ENCODE measurements around the gene ESYT3.

The ESYT3 gene, protein sequence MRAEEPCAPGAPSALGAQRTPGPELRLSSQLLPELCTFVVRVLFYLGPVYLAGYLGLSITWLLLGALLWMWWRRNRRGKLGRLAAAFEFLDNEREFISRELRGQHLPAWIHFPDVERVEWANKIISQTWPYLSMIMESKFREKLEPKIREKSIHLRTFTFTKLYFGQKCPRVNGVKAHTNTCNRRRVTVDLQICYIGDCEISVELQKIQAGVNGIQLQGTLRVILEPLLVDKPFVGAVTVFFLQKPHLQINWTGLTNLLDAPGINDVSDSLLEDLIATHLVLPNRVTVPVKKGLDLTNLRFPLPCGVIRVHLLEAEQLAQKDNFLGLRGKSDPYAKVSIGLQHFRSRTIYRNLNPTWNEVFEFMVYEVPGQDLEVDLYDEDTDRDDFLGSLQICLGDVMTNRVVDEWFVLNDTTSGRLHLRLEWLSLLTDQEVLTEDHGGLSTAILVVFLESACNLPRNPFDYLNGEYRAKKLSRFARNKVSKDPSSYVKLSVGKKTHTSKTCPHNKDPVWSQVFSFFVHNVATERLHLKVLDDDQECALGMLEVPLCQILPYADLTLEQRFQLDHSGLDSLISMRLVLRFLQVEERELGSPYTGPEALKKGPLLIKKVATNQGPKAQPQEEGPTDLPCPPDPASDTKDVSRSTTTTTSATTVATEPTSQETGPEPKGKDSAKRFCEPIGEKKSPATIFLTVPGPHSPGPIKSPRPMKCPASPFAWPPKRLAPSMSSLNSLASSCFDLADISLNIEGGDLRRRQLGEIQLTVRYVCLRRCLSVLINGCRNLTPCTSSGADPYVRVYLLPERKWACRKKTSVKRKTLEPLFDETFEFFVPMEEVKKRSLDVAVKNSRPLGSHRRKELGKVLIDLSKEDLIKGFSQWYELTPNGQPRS

DNA sequence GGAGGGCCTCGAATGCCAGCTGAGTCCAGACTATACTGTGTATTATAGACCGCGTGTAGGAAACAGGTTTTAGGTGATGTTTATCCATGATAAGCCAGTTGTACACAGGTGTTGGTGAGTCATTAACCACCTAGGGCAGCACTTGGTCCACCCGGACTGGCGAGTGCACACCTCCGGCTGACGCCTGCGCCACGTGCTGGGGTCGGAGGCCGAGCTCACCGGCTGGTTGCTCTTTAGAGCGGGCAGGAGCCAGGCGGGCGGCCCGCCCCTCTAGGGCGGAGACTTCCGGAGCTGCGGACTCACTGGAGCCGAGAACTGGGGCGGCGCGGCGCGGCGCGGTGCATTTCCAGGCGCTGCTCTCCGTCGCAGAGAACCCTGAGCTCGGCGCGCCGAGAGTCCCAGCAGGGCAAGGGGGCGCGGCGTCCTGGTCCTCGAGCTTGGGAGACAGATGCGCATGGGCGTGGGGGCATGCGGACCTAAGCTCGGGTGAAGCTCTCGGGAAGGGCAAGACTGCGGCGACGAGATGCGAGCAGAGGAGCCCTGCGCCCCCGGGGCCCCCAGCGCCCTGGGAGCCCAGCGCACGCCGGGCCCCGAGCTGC lies at the start of gene ESYT3:
Gene ESYT3 (plus strand): TSS at position 341 of the 599 bp plus-strand sequence. CDS start 183 bp downstream, at position 524.
- DNase-seq (ENCODE audit: low read depth, low spot score) = peak; percentile 75

DNA sequence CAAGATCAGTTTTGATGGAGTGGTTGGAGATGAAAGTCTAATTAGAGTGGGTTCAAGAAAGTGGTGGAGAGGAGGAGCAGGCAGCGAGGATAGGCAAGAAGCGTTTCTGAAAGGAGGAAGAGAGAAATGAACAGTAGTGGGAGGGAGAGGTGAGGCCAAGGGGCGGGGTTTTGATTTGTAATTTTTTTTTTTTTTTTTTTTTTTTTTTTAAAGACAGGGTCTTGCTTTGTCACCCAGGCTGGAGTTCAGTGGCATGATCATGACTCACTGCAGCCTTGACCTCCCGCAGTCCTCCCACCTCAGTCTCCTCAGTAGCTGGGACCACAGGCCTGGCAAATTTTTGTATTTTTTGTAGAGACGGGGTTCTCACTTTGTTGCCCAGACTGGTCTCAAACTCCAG lies 49.4 kb upstream of the ESYT3 start:
- no peak for DNase-seq (ENCODE audit: low read depth, low spot score)

GRCh38 chr3:138389144-138389601 lies 45.2 kb upstream of the ESYT3 start:
- DNase-seq (ENCODE audit: low read depth, low spot score) = peak; percentile 11

DNA sequence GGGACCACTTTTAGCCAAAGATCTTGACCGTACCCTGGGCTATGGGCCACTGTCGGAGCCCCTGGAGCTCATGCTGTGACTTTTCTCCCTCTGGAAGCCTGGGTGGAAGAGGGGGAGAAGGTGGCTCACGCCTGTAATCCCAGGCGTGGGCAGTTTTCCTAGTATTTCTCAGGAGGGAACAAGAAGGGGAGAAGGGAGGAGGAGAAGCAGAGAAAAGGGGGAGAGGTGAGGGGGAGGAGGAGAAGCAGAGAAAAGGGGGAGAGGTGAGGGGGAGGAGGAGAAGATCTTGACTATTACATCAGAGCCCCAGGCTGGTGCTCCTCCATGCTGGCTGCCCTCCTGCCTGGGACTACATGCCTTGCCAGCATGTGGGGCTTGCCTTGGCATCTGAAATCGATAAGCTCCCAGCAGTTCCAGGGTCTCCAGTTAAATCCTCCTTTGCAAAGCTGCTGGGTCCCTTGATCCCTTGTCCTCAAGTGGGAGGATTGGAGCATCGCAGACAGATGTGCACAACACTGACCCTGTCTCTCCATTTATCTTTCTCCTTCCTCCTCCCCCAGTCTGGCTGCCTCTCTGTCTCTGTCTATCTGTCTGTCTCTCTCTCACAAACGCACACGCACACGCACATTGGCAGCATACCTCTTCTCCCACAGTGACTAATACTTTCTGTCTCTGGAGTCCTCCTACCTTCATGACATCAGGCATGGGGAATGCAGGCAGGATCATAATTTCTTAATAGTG lies 44.4 kb upstream of the ESYT3 start:
- DNase-seq (ENCODE audit: low read depth, low spot score) = peak; percentile 94

- DNase-seq (ENCODE audit: low read depth, low spot score) = no peak
Observed at GRCh38 chr3:138390582-138390932, 43.9 kb upstream of the ESYT3 start.

GRCh38 chr3:138394156-138394555 lies 40.3 kb upstream of the ESYT3 start:
- DNase-seq (ENCODE audit: low read depth, low spot score) = no peak

- no peak for DNase-seq (ENCODE audit: low read depth, low spot score)
Observed at GRCh38 chr3:138394686-138395085, 39.7 kb upstream of the ESYT3 start.

GRCh38 chr3:138395865-138396751 lies 38.3 kb upstream of the ESYT3 start:
- no peak for DNase-seq (ENCODE audit: low read depth, low spot score)

- DNase-seq (ENCODE audit: low read depth, low spot score) = no peak
Observed at GRCh38 chr3:138396752-138397410, 37.5 kb upstream of the ESYT3 start.

- DNase-seq (ENCODE audit: low read depth, low spot score) = no peak
Observed at GRCh38 chr3:138397983-138398382, 36.4 kb upstream of the ESYT3 start.

DNA sequence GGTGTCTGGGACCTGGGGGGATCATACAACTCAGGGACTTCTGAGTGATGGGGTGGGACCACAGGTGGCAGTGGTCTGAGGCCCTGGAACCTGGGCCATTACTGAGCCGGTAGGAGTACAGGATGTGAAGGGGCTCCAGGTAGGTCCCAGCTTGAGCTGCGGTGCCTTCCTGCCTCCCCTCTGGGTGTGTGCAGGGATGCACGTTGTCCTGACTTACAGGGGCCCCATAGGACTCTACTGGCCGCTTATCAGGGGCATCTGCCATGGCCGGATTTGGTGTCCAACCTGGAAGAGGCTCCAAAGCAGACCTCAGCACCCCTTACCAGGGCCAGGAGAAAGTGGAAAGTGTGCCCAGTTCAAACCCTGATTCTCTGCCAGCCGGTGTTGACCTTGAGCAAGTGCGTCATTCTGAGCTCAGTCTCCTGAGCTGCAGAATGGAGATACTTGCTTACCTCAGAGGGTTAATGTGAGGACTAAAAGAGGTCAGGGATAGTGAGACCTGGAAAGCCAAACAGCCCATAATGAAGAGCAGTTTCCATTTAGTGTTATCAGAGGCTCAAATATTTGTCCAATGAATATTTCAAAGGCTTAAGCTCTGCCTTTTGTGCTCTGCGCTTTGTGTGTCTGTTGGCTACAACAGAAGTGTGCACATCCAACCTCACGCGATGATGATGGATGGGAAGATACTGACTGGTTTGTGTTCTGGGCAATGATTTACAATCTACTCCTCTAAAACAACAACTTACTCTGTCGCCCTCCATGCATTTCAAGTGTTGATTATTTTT lies 35.4 kb upstream of the ESYT3 start:
- DNase-seq (ENCODE audit: low read depth, low spot score) = no peak

DNA sequence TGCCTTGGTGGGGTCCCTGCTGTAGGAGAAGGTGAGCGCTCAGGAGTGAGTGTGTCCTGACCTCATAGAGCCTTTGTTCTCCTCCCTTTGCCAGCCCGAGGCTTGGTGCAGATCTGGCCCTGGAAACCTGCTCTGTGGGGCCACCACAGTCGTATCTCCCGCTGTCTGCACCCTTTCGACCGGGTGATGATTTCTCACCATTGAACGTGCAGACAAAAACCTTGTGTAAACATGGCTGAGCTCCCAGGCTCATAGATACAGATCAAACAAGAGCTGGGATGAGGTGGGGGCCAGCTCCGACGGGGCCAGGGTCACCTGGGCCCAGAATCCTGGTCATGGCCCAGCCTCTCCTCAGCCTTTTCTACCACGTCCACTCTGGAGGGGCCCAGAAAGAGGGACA lies 34.6 kb upstream of the ESYT3 start:
- no peak for DNase-seq (ENCODE audit: low read depth, low spot score)

GRCh38 chr3:138400651-138401070 lies 33.8 kb upstream of the ESYT3 start:
- DNase-seq (ENCODE audit: low read depth, low spot score) = no peak

- DNase-seq (ENCODE audit: low read depth, low spot score) = no peak
Observed at GRCh38 chr3:138401834-138402233, 32.6 kb upstream of the ESYT3 start.

DNA sequence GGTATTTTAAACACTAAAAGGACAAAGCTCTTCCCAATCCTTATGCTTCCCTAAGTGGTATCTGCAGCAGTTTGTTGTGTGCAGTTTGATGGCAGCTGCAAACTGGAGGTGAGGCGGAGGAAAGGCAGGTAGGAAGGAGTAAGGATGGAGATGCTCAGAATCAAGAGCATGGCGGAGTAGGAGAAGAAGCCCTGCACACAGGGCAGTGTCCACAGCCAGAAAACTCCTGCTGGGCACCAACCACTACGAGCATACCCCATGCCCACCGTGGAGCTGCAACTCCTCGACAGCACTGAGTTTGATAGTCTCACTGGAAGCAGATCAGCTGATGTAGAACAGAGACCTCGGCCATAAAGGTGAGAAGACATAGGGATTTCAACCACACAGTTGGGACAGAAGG lies 30.3 kb upstream of the ESYT3 start:
- DNase-seq (ENCODE audit: low read depth, low spot score) = no peak

- DNase-seq (ENCODE audit: low read depth, low spot score) = no peak
Observed at GRCh38 chr3:138405001-138405400, 29.4 kb upstream of the ESYT3 start.

- no peak for DNase-seq (ENCODE audit: low read depth, low spot score)
Observed at GRCh38 chr3:138405486-138405885, 28.9 kb upstream of the ESYT3 start.

- DNase-seq (ENCODE audit: low read depth, low spot score) = no peak
Observed at GRCh38 chr3:138406606-138407005, 27.8 kb upstream of the ESYT3 start.

DNA sequence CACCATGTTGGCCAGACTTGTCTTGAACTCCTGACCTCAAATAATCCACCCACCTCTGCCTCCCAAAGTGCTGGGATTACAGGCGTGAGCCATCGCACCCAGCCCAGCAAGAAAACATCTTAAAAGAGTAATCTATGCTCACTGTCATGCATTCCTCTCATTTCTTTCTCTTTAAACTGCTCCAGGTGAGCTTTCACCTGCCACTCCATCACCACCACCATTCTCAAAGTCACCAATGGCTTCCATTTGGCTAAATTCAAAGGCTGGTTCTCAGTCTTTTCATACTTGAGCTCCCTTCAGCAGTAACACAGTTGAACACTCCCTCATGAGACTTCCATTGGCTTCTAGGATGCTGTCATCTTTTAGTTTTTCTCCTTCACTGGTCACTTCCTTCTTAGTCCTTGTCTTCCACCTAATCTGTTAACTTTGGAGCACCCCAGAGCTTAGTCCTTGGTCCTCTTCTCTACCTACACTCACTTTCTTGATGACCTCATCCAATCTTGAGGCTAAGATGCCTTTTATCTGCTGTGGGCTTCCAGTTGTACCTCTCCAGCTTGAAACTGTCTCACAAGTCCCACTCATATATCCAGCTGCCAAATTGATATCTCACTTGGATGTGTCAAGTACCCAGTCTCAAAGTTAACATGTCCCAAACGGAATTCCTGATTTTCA lies 27.0 kb upstream of the ESYT3 start:
- no peak for DNase-seq (ENCODE audit: low read depth, low spot score)

All from astrocyte of the hippocampus (primary cell).